ENCODE measurements around the gene CREBBP.
A peak's percentile ranks its signal among the peaks of the same experiment; 100 is the strongest.
"Not testable (repeated sequence)": the region's sequence is repeated elsewhere in the genome, so short reads cannot be mapped to it uniquely, and the experiment has no call there.

Gene CREBBP

GRCh38 chr16:3731126-3731935 lies 149.2 kb downstream of the CREBBP start:
- DNase-seq, result no peak

- DNase-seq, result no peak
Observed at GRCh38 chr16:3730161-3731125, 150.1 kb downstream of the CREBBP start.

DNA sequence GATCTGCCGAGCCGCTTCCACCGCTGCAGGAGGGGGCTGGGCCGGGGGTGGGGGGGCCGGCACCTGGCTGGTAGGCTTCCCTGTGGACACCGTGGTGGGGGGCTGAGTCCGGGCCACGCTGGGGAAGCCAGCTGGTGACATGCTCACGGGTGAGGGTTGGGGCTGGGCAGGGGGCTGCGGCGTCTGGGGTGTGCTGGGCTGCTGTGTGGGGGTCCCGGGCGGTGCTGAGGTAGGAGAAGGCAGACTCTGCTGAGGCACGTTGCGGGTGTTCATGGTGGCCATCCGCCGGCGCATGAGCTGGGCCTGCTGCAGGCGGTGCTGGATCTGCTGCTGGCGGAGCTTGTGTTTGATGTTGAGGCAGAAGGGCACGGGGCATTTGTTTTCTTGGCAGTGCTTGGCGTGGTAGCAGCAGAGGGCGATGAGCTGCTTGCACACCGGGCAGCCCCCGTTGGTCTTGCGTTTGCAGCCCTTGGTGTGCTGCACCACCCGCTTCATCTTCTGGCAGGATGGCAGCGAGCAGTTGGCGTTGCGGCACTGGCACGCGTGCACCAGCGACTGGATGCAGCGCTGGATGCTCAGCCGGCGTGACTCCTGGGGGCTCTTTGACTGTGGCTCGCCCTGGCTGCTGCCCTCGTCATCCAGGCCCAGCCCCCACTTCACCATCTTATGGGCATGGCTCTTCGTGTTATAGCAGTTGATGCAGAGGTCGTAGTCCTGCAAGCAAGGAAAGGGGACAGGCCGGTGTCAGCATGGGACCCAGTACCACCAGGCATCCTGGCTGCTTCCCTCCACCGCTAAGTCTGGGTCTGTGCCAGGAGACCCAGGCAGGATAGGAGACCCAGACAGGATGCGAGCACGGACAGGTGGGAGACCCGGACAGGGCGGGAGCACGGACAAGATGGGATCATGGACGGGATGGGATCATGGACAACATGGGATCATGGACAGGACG lies 151.1 kb downstream of the CREBBP start:
- no peak for DNase-seq

- no peak for DNase-seq
Observed at GRCh38 chr16:3728424-3729160, 151.9 kb downstream of the CREBBP start.

GRCh38 chr16:3727806-3728381 lies 152.6 kb downstream of the CREBBP start:
- no peak for DNase-seq

- DNase-seq, result no peak
Observed at GRCh38 chr16:3726021-3726687, 154.4 kb downstream of the CREBBP start.

- no peak for DNase-seq
Observed at GRCh38 chr16:3725276-3725675, 155.2 kb downstream of the CREBBP start.

DNA sequence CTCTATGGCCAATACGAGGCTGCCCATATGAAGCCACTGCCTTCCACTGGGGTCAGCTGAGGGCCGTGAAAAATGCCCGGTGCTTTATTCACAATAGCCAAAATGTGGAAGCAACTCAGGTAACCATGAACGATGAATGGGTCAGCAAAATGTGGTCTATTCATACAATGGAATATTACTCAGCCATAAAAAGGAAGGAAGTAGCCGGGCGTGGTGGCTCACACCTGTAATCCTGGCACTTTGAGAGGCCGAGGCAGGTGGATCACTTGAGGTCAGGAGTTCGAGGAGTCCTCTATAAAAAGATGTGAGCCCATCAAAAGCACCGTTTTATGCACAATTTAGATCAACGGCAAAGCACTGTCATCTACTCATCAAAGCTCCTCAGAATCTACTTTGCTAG lies 158.0 kb downstream of the CREBBP start:
- DNase-seq, result no peak

- no peak for DNase-seq
Observed at GRCh38 chr16:3720418-3720817, 160.1 kb downstream of the CREBBP start.

DNA sequence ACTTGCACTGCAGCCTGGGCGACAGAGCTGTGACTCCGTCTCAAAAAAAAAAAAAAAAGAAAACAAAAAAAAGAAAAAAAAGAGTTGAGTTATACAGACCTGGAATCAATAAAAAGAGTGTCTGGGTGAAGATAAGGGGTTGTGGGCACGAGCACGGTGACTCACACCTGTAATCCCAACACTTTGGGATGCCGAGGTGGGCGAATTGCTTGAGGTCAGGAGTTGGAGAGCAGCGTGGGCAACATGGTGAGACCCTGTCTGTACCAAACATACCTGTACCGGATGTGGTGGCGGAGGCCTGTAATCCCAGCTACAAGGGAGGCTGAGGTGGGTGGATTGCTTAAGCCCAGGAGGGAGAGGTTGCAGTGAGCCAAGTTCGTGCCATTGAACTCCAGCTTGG lies 161.9 kb downstream of the CREBBP start:
- DNase-seq, result no peak

- no peak for DNase-seq
Observed at GRCh38 chr16:3718019-3718391, 162.5 kb downstream of the CREBBP start.

- peak; percentile 94 for DNase-seq
Observed at GRCh38 chr16:3717235-3718018, 163.1 kb downstream of the CREBBP start, which contains the start of gene TRAP1. Gene TRAP1, minus strand, starts transcription at chr16:3717524. Its CDS starts 16 bp downstream, at chr16:3717508.

DNA sequence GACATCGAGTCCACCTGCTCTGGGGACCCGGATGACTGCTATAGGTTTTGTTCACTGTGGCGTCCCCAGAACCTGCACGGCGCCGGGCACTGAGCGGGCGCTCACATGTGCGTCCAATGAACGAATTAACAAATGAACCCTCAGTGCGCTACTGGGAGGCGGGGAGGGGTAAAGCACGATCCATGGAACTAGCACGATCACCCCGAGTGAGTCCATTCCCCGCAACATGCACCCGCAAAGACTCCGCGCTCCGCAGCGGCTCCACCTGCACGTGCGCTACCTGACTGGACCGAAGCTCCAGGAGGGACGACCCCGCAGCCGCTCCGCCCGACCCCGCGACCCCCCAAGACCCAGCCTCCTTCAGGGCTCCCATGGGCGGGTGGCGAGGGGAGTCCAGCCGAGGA lies 163.7 kb downstream of the CREBBP start:
- no peak for DNase-seq

DNA sequence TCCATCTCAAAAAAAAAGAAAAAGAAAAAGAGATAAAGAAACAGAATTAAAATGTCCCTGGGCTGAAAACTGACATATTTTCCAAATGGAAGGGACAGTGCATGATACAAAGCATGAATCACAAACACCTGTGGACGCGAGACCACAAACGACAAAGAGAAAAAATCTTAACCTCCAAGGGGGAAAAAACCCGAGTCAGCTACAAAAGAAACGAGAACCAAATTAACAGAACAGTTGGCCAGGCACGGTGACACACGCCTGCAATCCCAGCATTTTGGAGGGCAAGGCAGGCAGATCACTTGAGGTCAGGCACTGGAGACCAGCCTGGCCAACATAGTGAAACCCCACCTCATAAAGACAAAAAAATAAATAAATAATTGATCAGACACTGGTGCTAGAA lies 165.1 kb downstream of the CREBBP start:
- no peak for DNase-seq

GRCh38 chr16:3714378-3714777 lies 166.1 kb downstream of the CREBBP start:
- not testable (repeated sequence) for DNase-seq

DNA sequence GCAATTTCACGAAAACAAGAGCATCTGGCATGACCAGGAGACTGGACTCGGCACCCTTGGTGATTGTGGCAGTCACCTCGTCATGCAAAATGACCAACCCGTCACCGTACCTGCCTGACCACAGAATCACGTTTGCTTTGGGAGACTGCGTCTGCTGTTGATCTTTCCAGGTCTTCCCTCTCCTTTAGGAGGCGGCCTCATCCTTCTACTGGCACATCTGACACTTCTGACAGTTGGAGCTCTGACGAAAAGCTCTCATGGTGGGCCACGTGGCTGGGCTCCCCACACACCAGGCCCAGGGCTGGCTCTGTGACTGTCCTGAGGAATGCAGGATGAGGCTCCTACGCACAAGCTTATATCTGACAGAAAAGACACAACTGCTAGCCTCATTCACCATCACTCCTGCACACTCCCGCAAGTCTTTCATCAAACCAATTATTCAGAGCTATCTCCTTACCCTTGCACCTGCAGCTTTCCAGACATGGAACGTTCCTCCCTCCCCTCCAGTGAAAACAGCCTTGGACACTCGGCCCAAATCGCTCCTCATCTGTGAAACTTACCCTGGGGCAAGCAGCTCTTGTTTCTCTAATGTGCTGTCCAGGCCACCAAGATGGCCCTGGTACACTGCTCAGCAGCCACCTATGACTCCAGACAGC lies 166.8 kb downstream of the CREBBP start:
- DNase-seq, result no peak

DNA sequence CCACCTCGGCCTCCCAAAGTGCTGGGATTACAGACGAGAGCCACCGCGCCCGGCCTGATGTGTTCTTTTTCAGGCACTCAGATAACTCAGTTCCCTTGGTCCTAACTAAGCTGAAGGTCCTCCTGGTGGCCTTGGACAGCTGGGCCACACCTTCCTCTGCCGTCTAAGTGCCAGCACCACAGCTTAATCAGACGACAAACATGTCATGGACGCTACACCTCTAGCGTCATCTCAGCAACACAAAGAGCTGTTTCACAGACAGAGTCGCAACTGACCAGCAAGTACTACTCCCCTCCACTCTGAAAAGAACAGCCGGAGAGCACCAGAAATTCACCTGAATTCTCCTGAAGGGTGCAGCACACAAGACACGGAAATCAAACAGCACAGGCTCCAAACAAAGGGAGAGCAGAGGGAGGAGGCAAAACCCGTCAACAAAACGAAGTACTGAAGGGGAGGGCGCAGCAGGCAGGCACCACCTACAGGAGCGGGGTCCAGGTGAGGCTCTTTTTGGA lies 167.6 kb downstream of the CREBBP start:
- DNase-seq, result no peak

- DNase-seq, result no peak
Observed at GRCh38 chr16:3706253-3707012, 174.1 kb downstream of the CREBBP start.
